SH-SY5Y (cell line): Measurements from ENCODE around the gene AGAP1.

ENCODE experiments used
- GATA2 ChIP-seq: IDR thresholded peaks from 2 replicates; pipeline ENCODE4 v1.6.1; 2011; ENCODE audit warnings: mild to moderate bottlenecking, low read depth, low read length
- GATA3 ChIP-seq: IDR thresholded peaks from 2 replicates; pipeline ENCODE4 v1.6.1; 2011; ENCODE audit warnings: low read depth, mild to moderate bottlenecking, low read length, moderate library complexity

GRCh38 chr2:235848946-235849345, 355.1 kb downstream of the AGAP1 start:
- no peak for TF ChIP-seq GATA2
- no peak for TF ChIP-seq GATA3
